Chondrocyte (in vitro differentiated cells): Measurements from ENCODE around the gene SLC8A1. TPM values are rescaled to one million over a fixed set of nuclear protein-coding genes. Genes with fewer than 3 reads are reported as not detected.

Source experiments
- DNase-seq: peaks from one replicate; pipeline ENCODE4 v3.0.0; 2021; ENCODE audit warnings: mixed read lengths, low spot score
- H3K27ac Mint-ChIP-seq: one replicate; pipeline ENCODE4 v1.8.0; 2021; ENCODE audit warnings: mild to moderate bottlenecking, moderate library complexity, mixed read lengths; ENCODE audit not compliant: unreplicated experiment
- H3K27me3 Mint-ChIP-seq: 2 replicates; pipeline ENCODE4 v1.8.0; 2021; ENCODE audit warnings: low read depth, mixed read lengths
- H3K36me3 Mint-ChIP-seq: 2 replicates; pipeline ENCODE4 v1.8.0; 2021; ENCODE audit warnings: low read depth, mixed read lengths
- H3K4me1 Mint-ChIP-seq: 2 replicates; pipeline ENCODE4 v1.8.0; 2021; ENCODE audit warnings: low read depth, mild to moderate bottlenecking, mixed read lengths
- H3K4me3 Mint-ChIP-seq: one replicate; pipeline ENCODE4 v1.8.0; 2021; ENCODE audit warnings: mild to moderate bottlenecking, moderate library complexity, mixed read lengths; ENCODE audit not compliant: unreplicated experiment
- H3K9me3 Mint-ChIP-seq: 2 replicates; pipeline ENCODE4 v1.8.0; 2021; ENCODE audit warnings: low read depth, mixed read lengths
- total RNA-seq: library from RNA; stranded (reverse); gene quantifications from 3 replicates; pipeline ENCODE4 v1.2.1, GENCODE V29; 2021
- TF ChIP-seq, protein P1 (sequence below): fragments of 200-600 bp; sonication (generic); IDR thresholded peaks from 2 replicates; pipeline ENCODE4 v1.5.0; 2021; ENCODE audit warnings: antibody characterized with exemption, mild to moderate bottlenecking, moderate library complexity

SLC8A1 gene
- total RNA-seq, 1 donor from 2014 or later, result 53.7 TPM

- Mint-ChIP-seq H3K4me3 (no peak overlapping the region), H3K27ac (peak overlapping the region; percentile 96), H3K4me1 (peaks cover 79% of the 10 kb centered on the region), H3K27me3 (no peaks in the 10 kb centered on the region), H3K9me3 (no peaks in the 10 kb centered on the region), H3K36me3 (peaks cover 1% of the 10 kb centered on the region)
- no peak for DNase-seq
- TF ChIP-seq, protein P1, sequence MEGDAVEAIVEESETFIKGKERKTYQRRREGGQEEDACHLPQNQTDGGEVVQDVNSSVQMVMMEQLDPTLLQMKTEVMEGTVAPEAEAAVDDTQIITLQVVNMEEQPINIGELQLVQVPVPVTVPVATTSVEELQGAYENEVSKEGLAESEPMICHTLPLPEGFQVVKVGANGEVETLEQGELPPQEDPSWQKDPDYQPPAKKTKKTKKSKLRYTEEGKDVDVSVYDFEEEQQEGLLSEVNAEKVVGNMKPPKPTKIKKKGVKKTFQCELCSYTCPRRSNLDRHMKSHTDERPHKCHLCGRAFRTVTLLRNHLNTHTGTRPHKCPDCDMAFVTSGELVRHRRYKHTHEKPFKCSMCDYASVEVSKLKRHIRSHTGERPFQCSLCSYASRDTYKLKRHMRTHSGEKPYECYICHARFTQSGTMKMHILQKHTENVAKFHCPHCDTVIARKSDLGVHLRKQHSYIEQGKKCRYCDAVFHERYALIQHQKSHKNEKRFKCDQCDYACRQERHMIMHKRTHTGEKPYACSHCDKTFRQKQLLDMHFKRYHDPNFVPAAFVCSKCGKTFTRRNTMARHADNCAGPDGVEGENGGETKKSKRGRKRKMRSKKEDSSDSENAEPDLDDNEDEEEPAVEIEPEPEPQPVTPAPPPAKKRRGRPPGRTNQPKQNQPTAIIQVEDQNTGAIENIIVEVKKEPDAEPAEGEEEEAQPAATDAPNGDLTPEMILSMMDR, result no peak
Observed at GRCh38 chr2:40242315-40242714, 209.6 kb downstream of the SLC8A1 start.

DNA sequence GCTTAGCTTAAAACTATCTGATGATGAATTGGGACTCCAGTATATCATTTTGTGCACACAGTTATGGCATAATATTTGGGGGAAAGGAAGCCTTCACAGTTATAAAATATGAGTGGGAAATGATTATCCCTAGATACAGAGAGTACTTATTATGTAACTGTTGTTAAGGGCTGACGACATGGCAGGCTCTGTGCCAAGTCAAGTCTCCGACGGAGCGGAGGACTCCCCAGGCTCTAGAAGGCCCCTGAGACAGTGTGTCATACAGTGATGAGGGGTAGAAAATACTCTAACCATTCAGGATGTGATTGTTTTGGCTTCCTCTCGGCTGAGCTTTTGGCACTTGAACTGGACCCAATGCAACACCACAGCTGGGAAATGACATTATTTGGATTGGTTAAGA, 211.8 kb downstream of the SLC8A1 start:
- peaks cover 1% of the 10 kb centered on the region for H3K36me3 Mint-ChIP-seq
- no peaks in the 10 kb centered on the region for H3K27me3 Mint-ChIP-seq
- no peaks in the 10 kb centered on the region for H3K9me3 Mint-ChIP-seq
- no peak for DNase-seq
- H3K27ac Mint-ChIP-seq, result peak overlapping the region; percentile 91
- H3K4me3 Mint-ChIP-seq, result no peak overlapping the region
- peaks cover 57% of the 10 kb centered on the region for H3K4me1 Mint-ChIP-seq
- TF ChIP-seq, protein P1, result no peak

DNA sequence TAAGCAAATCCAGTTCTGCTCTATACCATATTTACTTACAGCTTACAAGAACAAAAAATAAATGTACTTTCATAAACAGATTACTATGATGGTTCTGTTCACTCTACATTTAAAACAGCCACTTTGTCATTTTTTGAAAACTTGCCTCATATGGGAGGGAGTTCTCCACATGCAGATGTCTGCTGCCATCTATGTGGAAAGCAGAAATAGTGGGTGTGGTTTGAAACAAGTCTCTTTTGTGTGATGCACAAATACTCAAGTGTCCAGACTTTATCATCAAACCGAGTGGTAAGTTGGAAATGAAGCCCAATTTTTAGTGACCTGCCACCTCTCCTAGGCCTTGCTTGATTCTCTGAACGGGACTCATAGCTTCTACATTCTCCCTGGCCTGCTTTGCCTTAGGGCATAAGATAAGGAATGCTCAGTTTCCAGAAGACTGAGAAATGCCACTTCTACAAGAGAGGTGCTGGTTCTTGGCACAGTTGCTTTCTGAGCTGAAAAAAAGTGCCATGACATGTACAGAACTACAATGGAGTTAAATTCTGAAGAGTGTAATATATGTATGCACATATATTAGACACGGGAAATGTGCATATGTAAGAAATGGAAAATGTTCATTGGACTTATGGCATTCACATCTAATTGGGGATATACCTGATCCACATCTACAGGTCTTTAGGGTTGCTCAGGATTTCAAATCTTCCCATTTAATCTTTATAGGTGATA, 221.0 kb downstream of the SLC8A1 start:
- Mint-ChIP-seq H3K27me3 (no peaks in the 10 kb centered on the region), H3K27ac (no peak overlapping the region), H3K4me1 (peaks cover 20% of the 10 kb centered on the region), H3K36me3 (no peaks in the 10 kb centered on the region), H3K9me3 (peaks cover 2% of the 10 kb centered on the region), H3K4me3 (no peak overlapping the region)
- DNase-seq, result no peak
- TF ChIP-seq, protein P1, result peak; percentile 52

- no peaks in the 10 kb centered on the region for H3K27me3 Mint-ChIP-seq
- H3K4me1 Mint-ChIP-seq, result peaks cover 26% of the 10 kb centered on the region
Observed at GRCh38 chr2:40230186-40230585, 221.7 kb downstream of the SLC8A1 start.

GRCh38 chr2:40228310-40228709, 223.6 kb downstream of the SLC8A1 start:
- H3K27ac Mint-ChIP-seq, result no peak overlapping the region
- no peaks in the 10 kb centered on the region for H3K36me3 Mint-ChIP-seq
- peaks cover 42% of the 10 kb centered on the region for H3K4me1 Mint-ChIP-seq
- DNase-seq, result no peak
- H3K4me3 Mint-ChIP-seq, result no peak overlapping the region
- peaks cover 3% of the 10 kb centered on the region for H3K9me3 Mint-ChIP-seq
- no peaks in the 10 kb centered on the region for H3K27me3 Mint-ChIP-seq
- TF ChIP-seq, protein P1, result no peak

More at GRCh38 chr2:40230186-40230585, 221.7 kb downstream of the SLC8A1 start:
- Mint-ChIP-seq H3K4me3 (no peak overlapping the region), H3K27ac (no peak overlapping the region), H3K36me3 (no peaks in the 10 kb centered on the region), H3K9me3 (peaks cover 2% of the 10 kb centered on the region)
- TF ChIP-seq, protein P1, result no peak
- no peak for DNase-seq
